Adrenal gland (tissue), 5 donors: Measurements from ENCODE around the gene DCAF6.

Source experiments
- POLR2A ChIP-seq, 2 donors: fragments of 450-650 bp; IDR thresholded peaks; one replicate each; pipeline ENCODE4 v1.6.1; 2017; ENCODE audit warnings: antibody characterized with exemption in 2 of 2, mild to moderate bottlenecking in 2 of 2, moderate library complexity in 1 of 2
- TF ChIP-seq, protein P1 (sequence below), 6 experiments: fragments of 450-650 bp in 4 of 6; fragments of 200-600 bp in 2 of 6; sonication (generic) in 1 of 6; IDR thresholded peaks; 1 replicate in 5 of 6; 2 replicates in 1 of 6; pipeline versions ENCODE4 v1.5.1 to v1.8.0; 2016 to 2021; ENCODE audit warnings: antibody characterized with exemption in 6 of 6, mild to moderate bottlenecking in 2 of 6, moderate library complexity in 1 of 6
- donor health status: DM: no; HTN: no; CAD: no.

DNA sequence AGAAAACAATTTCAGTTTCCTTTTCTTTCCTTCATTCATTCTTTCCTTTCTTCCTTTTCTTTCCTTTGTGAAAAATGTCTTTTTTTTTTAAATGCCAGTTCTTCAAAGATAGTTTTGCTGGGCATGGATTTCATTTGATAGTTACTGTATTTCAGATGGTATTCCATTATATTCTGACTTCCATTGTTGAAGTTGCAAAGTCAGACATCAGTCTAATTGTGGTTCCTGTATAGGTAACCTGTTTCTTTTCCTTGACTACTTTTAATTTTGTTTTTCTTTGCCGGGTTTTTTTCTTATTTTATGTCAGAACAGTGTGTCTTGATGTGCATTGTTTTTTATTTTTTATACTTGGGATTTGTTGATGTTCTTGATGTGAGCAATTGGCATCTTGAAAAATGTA is 40.8 kb downstream of the DCAF6 start:
- no peak for TF ChIP-seq POLR2A (IDR thresholded peaks at IDR 0.05)
- TF ChIP-seq, protein P1, sequence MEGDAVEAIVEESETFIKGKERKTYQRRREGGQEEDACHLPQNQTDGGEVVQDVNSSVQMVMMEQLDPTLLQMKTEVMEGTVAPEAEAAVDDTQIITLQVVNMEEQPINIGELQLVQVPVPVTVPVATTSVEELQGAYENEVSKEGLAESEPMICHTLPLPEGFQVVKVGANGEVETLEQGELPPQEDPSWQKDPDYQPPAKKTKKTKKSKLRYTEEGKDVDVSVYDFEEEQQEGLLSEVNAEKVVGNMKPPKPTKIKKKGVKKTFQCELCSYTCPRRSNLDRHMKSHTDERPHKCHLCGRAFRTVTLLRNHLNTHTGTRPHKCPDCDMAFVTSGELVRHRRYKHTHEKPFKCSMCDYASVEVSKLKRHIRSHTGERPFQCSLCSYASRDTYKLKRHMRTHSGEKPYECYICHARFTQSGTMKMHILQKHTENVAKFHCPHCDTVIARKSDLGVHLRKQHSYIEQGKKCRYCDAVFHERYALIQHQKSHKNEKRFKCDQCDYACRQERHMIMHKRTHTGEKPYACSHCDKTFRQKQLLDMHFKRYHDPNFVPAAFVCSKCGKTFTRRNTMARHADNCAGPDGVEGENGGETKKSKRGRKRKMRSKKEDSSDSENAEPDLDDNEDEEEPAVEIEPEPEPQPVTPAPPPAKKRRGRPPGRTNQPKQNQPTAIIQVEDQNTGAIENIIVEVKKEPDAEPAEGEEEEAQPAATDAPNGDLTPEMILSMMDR (IDR thresholded peaks at IDR 0.05) = no peak
